Dermis blood vessel endothelial cell (primary cell): ENCODE data around the gene HELQ. TPM values are rescaled to one million over a fixed set of nuclear protein-coding genes. Genes with fewer than 3 reads are reported as not detected.
"Not testable (repeated sequence)": the region's sequence is repeated elsewhere in the genome, so short reads cannot be mapped to it uniquely, and the experiment has no call there.

ENCODE experiments used
- DNase-seq: peaks from one replicate; pipeline ENCODE4 v3.0.0; 2010
- total RNA-seq: library from RNA; depleted of rRNA; stranded (reverse); fragments of >200 nt; gene quantifications from 2 replicates; pipeline ENCODE4 v1.2.3, GENCODE V29; 2014

Gene HELQ
- total RNA-seq, 1 donor from 2014 or later, result 17.7 TPM

- no peak for DNase-seq
Observed at GRCh38 chr4:83438719-83439118, 16.9 kb downstream of the HELQ start.

DNA sequence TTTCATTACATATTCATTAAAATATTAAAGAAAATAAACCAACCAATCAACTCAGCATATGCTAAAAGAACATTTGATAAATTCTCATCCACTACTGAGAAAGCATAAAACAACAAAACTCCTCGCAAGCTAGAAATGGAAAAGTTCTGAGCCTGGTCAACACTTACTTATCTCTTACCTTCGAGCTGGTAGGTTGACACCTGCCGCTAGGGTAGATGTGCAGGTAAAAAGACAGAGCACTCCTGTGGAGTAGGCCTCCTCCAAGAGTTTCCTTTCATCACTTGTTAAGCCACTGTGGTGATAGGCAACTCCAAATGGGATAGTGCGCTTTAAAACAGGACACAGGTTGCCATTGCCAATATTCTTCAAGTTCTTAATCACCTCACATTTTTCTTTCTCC is 18.9 kb downstream of the HELQ start:
- DNase-seq, result no peak

GRCh38 chr4:83431200-83431599 is 24.4 kb downstream of the HELQ start:
- no peak for DNase-seq

- no peak for DNase-seq
Observed at GRCh38 chr4:83418211-83418610, 37.4 kb downstream of the HELQ start.

DNA sequence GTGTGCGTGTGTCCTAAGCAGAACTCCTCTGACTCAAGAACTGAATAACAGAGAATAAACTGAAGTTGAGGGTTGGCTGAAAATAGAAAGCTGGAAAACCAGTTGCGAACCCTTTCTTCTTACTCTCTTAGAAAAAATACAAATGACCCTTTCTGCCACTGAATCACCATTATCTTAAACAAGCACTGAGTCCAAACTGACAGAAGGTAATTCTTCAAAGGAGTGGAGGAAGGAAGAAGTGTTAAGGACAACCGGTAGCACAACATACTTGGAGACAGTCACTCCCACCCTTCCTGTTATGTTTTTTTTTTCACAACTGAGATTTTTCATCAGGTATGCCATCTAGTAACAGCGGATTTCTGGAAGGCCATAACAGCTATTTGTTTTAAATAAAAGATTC is 38.1 kb downstream of the HELQ start:
- DNase-seq, result no peak

DNA sequence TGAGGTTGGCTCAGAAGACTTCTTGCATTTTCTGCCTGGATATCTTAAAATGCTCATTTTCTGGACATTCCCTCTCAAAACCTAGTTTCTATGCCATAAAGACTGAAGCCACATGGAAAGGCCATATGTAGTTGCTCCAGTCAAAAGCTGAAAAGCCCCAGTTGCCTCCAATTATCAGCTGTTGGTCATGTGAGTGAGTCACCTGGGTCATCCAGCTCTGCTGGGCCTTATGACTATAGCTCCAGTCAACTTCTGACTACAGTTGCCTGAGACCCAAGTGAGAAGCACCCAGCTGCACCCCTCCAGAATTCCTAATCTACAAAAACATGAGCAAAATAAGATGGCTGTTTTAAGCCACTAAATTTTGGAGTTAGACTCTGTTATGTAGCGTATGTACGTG is 41.9 kb downstream of the HELQ start:
- no peak for DNase-seq

DNA sequence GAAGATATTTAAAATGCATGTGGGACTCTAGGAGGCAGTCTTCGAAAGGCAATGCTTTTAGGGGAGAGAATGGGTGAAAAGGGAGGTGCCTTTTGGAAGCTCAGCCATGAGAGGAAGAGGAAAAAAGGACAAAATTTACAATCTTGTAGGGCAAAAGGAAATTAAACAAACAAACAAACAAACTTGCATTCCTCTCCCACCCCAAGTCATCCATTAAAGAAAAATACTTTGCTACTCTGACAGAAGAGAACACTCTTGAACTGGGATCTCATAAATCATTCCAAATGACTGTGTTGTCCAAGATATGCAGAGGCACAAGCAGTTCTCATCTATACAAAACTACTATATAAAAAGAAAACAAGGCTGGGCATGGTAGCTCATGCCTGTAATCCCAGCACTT is 46.7 kb downstream of the HELQ start:
- no peak for DNase-seq

GRCh38 chr4:83405844-83406816 is 49.5 kb downstream of the HELQ start:
- no peak for DNase-seq

GRCh38 chr4:83398158-83398557 is 57.5 kb downstream of the HELQ start:
- not testable (repeated sequence) for DNase-seq

DNA sequence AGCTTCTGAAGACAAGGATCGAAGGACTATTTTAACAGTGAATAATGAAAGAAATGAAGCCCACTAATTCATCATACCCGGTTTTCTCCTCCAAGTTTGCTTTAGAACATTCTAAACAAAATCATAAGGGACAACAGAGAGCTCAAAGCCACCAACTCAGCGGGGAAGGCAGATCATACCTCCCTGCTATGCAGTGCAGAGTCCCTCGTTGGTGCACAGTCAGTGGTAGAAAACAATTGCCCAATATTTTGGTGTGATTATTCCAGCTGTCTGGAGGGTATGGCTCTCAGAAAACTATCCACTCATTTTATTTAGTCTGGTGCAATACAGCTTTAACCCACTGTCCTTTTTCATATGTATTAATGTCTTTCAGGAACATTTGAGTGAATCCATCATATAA is 61.7 kb downstream of the HELQ start:
- DNase-seq, result no peak

- no peak for DNase-seq
Observed at GRCh38 chr4:83392562-83392961, 63.1 kb downstream of the HELQ start.

GRCh38 chr4:83390944-83391343 is 64.7 kb downstream of the HELQ start:
- DNase-seq, result no peak

- no peak for DNase-seq
Observed at GRCh38 chr4:83389756-83390505, 65.7 kb downstream of the HELQ start.

DNA sequence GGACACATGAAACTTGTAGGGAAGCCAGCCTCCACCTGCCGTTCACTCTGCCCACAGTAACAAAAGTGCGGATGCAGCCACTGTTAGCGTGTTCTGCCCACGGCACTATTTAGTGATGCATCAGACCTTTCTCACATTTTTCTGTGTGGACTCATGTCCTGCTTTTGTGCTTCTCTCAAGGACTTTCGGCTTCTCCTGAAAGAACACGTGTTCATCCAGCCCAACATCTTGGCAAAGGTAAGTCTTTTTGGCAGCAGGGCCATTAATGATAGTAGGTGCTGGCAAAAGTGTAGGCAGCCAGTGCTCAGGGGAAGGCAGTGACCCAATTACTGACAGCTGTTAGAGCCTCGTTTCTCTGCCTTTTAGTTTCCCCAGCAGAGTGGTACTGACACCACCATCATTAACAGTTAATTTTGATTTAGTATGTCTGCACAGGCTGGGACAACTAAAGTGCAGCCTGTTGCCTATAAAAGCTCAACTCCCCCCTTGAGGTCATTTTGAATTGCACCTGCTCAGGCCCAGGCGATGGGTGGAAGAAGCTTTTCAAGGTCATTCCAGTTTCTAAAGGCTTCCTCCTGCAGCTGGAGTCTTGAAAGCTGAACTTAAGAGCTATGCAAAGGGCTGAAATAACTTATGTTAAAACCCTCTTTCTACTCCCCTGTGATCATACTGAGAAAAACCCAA is 66.4 kb downstream of the HELQ start:
- no peak for DNase-seq

DNA sequence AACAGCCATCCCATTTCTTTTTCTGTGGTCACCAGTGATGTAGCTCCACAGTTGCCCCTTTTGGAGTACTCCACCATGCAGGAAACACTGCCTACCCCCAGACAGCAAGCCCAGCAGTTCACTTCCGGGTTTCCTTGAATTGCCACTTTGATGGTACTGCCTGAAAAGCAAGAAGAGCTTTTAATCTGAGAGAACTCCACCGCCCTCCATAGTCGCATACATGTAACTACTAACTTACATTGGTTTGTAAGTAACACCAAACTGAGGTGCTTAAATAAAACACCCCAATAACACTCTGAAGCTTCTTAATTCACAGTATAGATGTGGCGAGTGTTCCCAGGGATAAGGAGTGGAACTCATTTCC is 67.3 kb downstream of the HELQ start:
- peak; percentile 6 for DNase-seq

GRCh38 chr4:83387476-83388312 is 67.9 kb downstream of the HELQ start:
- no peak for DNase-seq

GRCh38 chr4:83387012-83387411 is 68.6 kb downstream of the HELQ start:
- DNase-seq, result no peak

DNA sequence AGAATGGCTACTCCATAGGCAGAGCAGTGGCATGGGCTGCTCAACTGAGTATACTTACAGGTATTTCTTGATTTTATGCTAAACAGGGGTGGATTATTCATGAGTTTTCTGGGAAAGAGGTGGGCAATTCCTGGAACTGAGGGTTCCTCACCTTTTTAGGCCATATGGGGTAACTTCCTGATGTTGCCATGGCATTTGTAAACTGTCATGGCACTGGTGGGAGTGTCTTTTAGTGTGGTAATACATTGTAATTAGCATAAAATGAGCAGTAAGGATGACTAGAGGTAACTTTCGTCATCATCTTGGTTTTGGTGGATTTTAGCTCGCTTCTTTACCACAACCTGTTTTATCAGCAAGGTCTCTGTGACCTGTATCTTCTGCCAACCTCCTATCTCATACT is 72.8 kb downstream of the HELQ start:
- no peak for DNase-seq

DNA sequence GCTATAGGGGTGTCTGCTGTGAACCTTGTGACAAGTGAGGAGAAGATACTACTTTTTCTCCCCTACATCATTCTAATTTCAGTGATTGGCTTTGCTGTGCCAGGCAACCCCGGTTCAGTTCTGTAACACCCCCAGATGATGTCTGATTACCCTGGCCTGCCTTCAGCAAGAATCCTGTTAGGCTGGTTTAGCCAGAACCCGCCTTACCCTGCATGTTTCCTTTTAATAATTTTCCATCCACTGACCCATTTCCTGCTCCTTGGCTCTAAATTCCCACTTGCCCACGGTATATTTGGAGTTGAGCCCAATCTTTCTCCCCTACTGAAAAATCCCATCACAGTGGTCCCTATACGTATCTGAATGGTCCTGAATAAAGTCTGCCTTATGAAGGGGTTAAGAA is 74.5 kb downstream of the HELQ start:
- no peak for DNase-seq

GRCh38 chr4:83378419-83378818 is 77.2 kb downstream of the HELQ start:
- DNase-seq, result no peak

DNA sequence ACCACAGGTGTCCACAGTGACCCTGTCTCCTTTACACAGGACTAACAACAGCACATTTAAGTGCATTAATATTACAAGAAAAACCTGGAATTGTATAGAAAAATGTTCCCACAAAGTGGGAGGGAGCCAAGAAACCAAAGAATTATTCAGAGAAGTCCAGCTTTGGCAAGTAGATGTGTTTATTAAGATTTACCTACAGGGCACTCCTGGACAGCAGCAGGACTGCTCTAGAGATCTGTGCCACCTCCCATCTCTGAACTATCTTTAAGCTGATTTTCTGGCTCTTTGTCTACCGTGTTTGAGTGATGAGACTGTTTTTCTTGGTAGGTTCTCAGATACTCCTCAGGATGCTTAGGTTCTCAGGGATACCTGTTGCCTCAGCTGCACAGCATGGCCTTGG is 82.7 kb downstream of the HELQ start:
- DNase-seq, result no peak

DNA sequence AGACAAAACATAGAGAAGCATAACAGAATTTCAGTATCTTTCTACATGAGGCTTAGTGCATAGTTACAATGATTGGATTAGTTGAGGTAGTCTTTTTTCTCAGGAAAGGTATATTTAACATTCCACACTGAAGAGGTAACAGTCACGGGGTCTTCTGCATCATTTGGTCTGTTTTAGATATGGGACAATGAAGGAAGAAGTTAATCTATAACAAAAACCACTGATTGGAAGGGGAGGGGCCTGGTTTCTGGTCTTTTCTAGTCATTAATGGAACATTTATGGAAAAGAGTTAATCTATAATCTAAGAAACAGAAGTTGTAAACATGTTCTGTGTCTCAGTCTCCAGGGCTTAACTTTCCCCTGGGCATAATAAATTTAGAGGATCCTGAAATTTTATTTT is 83.7 kb downstream of the HELQ start:
- DNase-seq, result no peak
